ENCODE results near the gene MAPK8. TPM values are rescaled to one million over a fixed set of nuclear protein-coding genes. Genes with fewer than 3 reads are reported as not detected.
"Not testable (repeated sequence)": the region's sequence is repeated elsewhere in the genome, so short reads cannot be mapped to it uniquely, and the experiment has no call there.

The MAPK8 gene
- polyA plus RNA-seq, 4 donors, result 12.4 to 41.2 (median 22.3) TPM

DNA sequence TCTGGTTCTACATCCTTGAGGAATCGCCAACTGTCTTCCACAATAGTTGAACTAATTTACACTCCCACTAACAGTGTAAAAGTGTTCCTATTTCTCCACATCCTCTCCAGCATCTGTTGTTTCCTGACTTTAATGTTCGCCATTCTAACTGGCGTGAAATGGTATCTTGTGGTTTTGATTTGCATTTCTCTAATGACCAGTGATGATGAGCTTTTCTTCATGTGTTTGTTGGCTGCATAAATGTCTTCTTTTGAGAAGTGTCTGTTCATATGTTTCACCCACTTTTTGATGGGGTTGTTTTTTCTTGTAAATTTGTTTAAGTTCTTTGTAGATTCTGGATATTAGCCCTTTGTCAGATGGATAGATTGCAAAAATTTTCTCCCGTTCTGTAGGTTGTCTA lies 41.5 kb downstream of the MAPK8 start:
- not testable (repeated sequence) for H3K4me3 ChIP-seq (ENCODE audit: low read depth in 1 of 3, low read length in 3 of 3); DNase-seq; H3K27me3 ChIP-seq (ENCODE audit: control insufficient read depth in 3 of 3, insufficient read depth in 3 of 3, low read length in 3 of 3); FAIRE-seq; H3K27ac ChIP-seq (ENCODE audit: low read depth in 1 of 3, low read length in 2 of 3); H3K4me1 ChIP-seq (ENCODE audit: control insufficient read depth in 3 of 3, insufficient read depth in 2 of 3, low read depth in 1 of 3, low read length in 2 of 3); H3K36me3 ChIP-seq (ENCODE audit: control insufficient read depth in 3 of 3, insufficient read depth in 2 of 3, low read depth in 1 of 3, low read length in 3 of 3); H3K9me3 ChIP-seq (ENCODE audit: control insufficient read depth in 2 of 2, insufficient read depth in 1 of 2, low read depth in 1 of 2, low read length in 1 of 2)
- 97 to 99% (median 97%) methylated on average over 4 of the region's 4 CpGs for WGBS, 3 donors

DNA sequence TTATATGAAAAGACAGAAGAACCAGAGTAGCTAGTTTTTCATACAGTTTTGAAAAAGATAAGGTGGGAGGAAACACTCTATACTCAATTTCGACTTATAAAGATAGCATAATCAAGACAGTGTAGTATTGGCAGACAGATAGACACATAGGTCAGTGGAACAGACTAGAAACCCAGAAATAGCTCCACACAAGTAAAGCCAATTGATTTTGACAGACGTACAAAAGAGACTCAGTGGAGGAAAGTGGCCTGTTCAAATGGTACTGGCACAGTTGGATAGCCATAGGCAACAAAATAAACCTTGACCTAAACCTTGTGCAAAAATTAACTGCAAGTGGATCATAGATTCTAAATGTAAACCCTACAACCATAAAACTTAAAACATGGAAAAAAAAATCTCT lies 46.8 kb downstream of the MAPK8 start:
- Histone ChIP-seq H3K27ac (ENCODE audit: low read depth in 1 of 3, low read length in 2 of 3) (no peak overlapping the region), H3K4me1 (ENCODE audit: control insufficient read depth in 3 of 3, insufficient read depth in 2 of 3, low read depth in 1 of 3, low read length in 2 of 3) (no peaks in the 10 kb centered on the region), H3K9me3 (ENCODE audit: control insufficient read depth in 2 of 2, insufficient read depth in 1 of 2, low read depth in 1 of 2, low read length in 1 of 2) (peaks cover 0 to 4% of the 10 kb centered on the region in 2 donors), H3K36me3 (ENCODE audit: control insufficient read depth in 3 of 3, insufficient read depth in 2 of 3, low read depth in 1 of 3, low read length in 3 of 3) (no peaks in the 10 kb centered on the region), H3K27me3 (ENCODE audit: control insufficient read depth in 3 of 3, insufficient read depth in 3 of 3, low read length in 3 of 3) (no peaks in the 10 kb centered on the region), H3K4me3 (ENCODE audit: low read depth in 1 of 3, low read length in 3 of 3) (no peak overlapping the region)
- DNase-seq (no peak), FAIRE-seq (no peak)
- WGBS, 3 donors, result 89 to 95% (median 90%) methylated on average over 2 of the region's 2 CpGs

- DNase-seq, result no peak
- Histone ChIP-seq H3K27me3 (ENCODE audit: control insufficient read depth in 3 of 3, insufficient read depth in 3 of 3, low read length in 3 of 3) (no peaks in the 10 kb centered on the region), H3K36me3 (ENCODE audit: control insufficient read depth in 3 of 3, insufficient read depth in 2 of 3, low read depth in 1 of 3, low read length in 3 of 3) (no peaks in the 10 kb centered on the region), H3K27ac (ENCODE audit: low read depth in 1 of 3, low read length in 2 of 3) (no peak overlapping the region), H3K4me3 (ENCODE audit: low read depth in 1 of 3, low read length in 3 of 3) (no peak overlapping the region), H3K9me3 (ENCODE audit: control insufficient read depth in 2 of 2, insufficient read depth in 1 of 2, low read depth in 1 of 2, low read length in 1 of 2) (peaks cover 0 to 4% of the 10 kb centered on the region in 2 donors), H3K4me1 (ENCODE audit: control insufficient read depth in 3 of 3, insufficient read depth in 2 of 3, low read depth in 1 of 3, low read length in 2 of 3) (no peaks in the 10 kb centered on the region)
- no peak for FAIRE-seq
- WGBS, 3 donors, result 89 to 98% (median 95%) methylated on average over 5 of the region's 5 CpGs
Observed at GRCh38 chr10:48357631-48358030, 51.2 kb downstream of the MAPK8 start.

DNA sequence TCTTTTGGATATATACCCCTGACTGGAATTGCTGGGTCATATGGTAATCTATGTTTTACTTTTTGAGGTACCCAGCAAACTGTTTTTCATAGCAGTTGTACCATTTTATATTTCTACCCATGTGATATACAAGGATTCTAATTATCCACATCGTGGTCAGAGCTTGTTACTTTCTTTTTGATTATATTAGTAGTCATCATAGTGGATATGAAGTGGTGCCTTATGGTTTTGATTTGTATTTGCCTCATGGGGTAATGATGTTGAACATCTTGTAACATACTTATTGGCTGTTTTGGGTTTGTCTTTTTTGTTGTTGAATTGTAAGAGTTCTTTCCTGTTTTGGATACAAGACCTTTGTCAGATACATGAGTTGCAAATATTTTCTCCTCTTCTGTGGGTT lies 51.7 kb downstream of the MAPK8 start:
- Histone ChIP-seq H3K4me3 (ENCODE audit: low read depth in 1 of 3, low read length in 3 of 3) (no peak overlapping the region), H3K4me1 (ENCODE audit: control insufficient read depth in 3 of 3, insufficient read depth in 2 of 3, low read depth in 1 of 3, low read length in 2 of 3) (no peaks in the 10 kb centered on the region), H3K27ac (ENCODE audit: low read depth in 1 of 3, low read length in 2 of 3) (no peak overlapping the region), H3K27me3 (ENCODE audit: control insufficient read depth in 3 of 3, insufficient read depth in 3 of 3, low read length in 3 of 3) (no peaks in the 10 kb centered on the region), H3K36me3 (ENCODE audit: control insufficient read depth in 3 of 3, insufficient read depth in 2 of 3, low read depth in 1 of 3, low read length in 3 of 3) (no peaks in the 10 kb centered on the region), H3K9me3 (ENCODE audit: control insufficient read depth in 2 of 2, insufficient read depth in 1 of 2, low read depth in 1 of 2, low read length in 1 of 2) (peaks cover 0 to 4% of the 10 kb centered on the region in 2 donors)
- DNase-seq (no peak), FAIRE-seq (no peak)
- WGBS, 3 donors, result 70 to 87% (median 72%) methylated on average over 1 of the region's 1 CpG

DNA sequence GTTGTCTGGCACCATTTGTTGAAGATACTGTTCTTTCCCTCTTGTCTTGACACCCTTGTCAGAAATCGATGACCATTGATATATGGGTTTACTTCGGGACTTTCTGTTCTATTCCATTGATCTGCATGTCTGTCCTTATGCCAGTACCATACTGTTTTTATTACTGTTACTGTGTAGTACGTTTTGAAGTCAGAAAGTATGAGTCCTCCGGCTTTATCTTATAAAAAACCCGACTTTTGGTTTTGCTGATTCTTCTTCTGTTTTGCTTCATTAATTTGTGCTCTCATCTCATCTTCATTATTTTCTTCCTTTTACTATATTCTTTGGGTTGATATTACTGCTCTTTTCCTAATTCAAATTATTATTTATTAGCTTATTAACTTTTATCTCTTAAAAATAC lies 52.4 kb downstream of the MAPK8 start:
- FAIRE-seq, result no peak
- Histone ChIP-seq H3K36me3 (ENCODE audit: control insufficient read depth in 3 of 3, insufficient read depth in 2 of 3, low read depth in 1 of 3, low read length in 3 of 3) (no peaks in the 10 kb centered on the region), H3K9me3 (ENCODE audit: control insufficient read depth in 2 of 2, insufficient read depth in 1 of 2, low read depth in 1 of 2, low read length in 1 of 2) (peaks cover 0 to 4% of the 10 kb centered on the region in 2 donors), H3K27ac (ENCODE audit: low read depth in 1 of 3, low read length in 2 of 3) (no peak overlapping the region), H3K4me3 (ENCODE audit: low read depth in 1 of 3, low read length in 3 of 3) (no peak overlapping the region), H3K4me1 (ENCODE audit: control insufficient read depth in 3 of 3, insufficient read depth in 2 of 3, low read depth in 1 of 3, low read length in 2 of 3) (peaks cover 0 to 2% (median 0%) of the 10 kb centered on the region in 3 donors), H3K27me3 (ENCODE audit: control insufficient read depth in 3 of 3, insufficient read depth in 3 of 3, low read length in 3 of 3) (no peaks in the 10 kb centered on the region)
- DNase-seq, result no peak
- 83 to 95% (median 92%) methylated on average over 5 of the region's 5 CpGs for WGBS, 3 donors

DNA sequence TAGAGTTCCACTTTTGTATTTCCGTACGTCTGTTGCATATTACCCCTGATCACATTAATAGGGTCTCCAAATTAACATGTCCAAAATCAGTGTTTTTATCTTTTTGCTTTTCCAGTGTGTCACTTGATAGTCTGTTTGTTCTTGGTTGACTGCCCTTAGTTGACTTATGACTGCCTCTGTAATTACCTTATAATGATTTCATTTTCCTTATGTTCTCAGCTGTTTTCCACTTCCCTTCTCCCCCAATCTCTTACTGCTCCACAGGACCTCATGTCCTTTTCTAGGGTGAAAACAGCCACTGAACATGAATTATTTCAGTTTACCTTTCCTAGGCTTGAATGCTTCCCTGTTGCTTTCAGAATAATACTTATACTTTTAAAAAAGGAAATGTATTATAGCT lies 54.7 kb downstream of the MAPK8 start:
- 91 to 97% (median 92%) methylated on average over 2 of the region's 2 CpGs for WGBS, 3 donors
- DNase-seq (no peak), FAIRE-seq (no peak)
- Histone ChIP-seq H3K27me3 (ENCODE audit: control insufficient read depth in 3 of 3, insufficient read depth in 3 of 3, low read length in 3 of 3) (no peaks in the 10 kb centered on the region), H3K36me3 (ENCODE audit: control insufficient read depth in 3 of 3, insufficient read depth in 2 of 3, low read depth in 1 of 3, low read length in 3 of 3) (no peaks in the 10 kb centered on the region), H3K9me3 (ENCODE audit: control insufficient read depth in 2 of 2, insufficient read depth in 1 of 2, low read depth in 1 of 2, low read length in 1 of 2) (peaks cover 0 to 2% of the 10 kb centered on the region in 2 donors), H3K27ac (ENCODE audit: low read depth in 1 of 3, low read length in 2 of 3) (no peak overlapping the region), H3K4me3 (ENCODE audit: low read depth in 1 of 3, low read length in 3 of 3) (no peak overlapping the region), H3K4me1 (ENCODE audit: control insufficient read depth in 3 of 3, insufficient read depth in 2 of 3, low read depth in 1 of 3, low read length in 2 of 3) (peaks cover 0 to 4% (median 0%) of the 10 kb centered on the region in 3 donors)

DNA sequence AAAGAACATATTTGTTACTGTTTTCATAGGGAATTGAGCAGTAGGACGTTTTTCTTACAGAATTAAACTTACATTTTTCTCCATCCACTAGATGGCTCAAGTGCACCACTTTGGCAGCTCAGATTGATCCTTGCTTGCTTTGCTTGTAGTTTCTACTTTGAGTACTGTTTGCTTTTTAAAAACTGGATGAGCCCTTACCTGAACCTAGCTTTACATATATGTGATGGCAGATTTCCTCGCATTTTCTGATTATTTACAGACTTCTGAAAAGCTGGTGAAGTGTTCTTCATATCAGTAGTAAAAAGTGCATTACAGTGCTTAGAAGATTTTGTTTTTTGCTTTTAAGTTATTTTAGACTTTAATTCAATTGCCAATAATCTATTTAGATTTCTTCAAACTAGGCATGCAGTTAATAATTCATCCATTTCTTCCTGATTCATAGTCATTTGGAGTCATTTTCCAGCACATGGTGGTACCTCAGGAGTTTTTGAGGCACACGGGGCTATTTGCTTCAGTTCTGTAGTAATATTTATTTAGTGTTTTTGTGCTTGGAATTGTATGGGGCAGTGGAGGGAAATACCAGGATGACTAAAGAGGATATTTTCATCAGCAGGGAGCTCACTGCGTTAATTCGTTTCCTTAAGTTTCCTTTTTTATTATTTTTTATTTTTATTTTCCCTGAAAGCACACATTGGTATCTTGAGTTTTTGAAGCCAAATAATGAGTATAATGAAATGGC lies 57.3 kb downstream of the MAPK8 start:
- H3K27ac ChIP-seq (ENCODE audit: low read depth in 1 of 3, low read length in 2 of 3), result no peak overlapping the region
- H3K4me3 ChIP-seq (ENCODE audit: low read depth in 1 of 3, low read length in 3 of 3), result no peak overlapping the region
- 33 to 37% (median 36%) methylated on average over 5 of the region's 5 CpGs for WGBS, 3 donors
- no peaks in the 10 kb centered on the region for H3K27me3 ChIP-seq (ENCODE audit: control insufficient read depth in 3 of 3, insufficient read depth in 3 of 3, low read length in 3 of 3)
- FAIRE-seq (peak; percentile 93), DNase-seq (peak; percentile 68 to 74)
- H3K9me3 ChIP-seq (ENCODE audit: control insufficient read depth in 2 of 2, insufficient read depth in 1 of 2, low read depth in 1 of 2, low read length in 1 of 2), result no peaks in the 10 kb centered on the region
- peaks cover 0 to 4% (median 0%) of the 10 kb centered on the region in 3 donors for H3K4me1 ChIP-seq (ENCODE audit: control insufficient read depth in 3 of 3, insufficient read depth in 2 of 3, low read depth in 1 of 3, low read length in 2 of 3)
- H3K36me3 ChIP-seq (ENCODE audit: control insufficient read depth in 3 of 3, insufficient read depth in 2 of 3, low read depth in 1 of 3, low read length in 3 of 3), result no peaks in the 10 kb centered on the region

DNA sequence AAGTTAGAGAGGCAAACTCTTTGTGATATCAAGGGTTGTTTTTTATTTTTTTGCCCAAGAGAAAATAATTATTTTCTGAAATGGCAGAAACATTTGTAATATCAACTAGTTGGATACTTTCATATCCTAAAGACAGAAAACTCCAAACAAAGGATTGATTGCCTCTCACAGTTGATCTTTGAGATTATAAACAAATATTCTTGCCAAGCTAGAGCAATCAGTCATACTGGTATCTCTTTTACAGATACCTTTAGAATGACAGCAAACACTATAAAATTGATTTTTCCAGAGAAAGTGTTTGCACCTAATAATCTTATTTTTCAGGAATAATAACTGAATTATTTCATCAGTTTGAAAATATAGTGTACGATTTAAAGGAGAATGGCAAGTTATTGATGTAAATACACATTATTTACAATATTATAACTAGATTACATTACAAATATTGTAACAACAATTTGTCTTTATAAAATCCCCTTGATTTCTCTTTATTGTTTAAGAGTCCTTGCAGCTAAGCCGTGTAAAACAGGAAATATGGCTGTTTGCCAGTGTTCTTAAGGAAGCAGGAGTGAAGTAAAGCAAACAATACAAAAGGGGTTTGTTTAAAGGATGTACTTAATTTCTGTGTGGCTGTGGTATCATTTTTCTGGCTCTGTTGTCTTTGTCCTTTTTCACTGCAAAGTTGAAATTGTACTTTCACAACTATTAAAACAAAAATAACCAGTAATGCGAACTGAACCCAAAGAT lies 58.4 kb downstream of the MAPK8 start:
- no peaks in the 10 kb centered on the region for H3K9me3 ChIP-seq (ENCODE audit: control insufficient read depth in 2 of 2, insufficient read depth in 1 of 2, low read depth in 1 of 2, low read length in 1 of 2)
- peak; percentile 64 for FAIRE-seq
- H3K4me1 ChIP-seq (ENCODE audit: control insufficient read depth in 3 of 3, insufficient read depth in 2 of 3, low read depth in 1 of 3, low read length in 2 of 3), result peaks cover 0 to 4% (median 0%) of the 10 kb centered on the region in 3 donors
- H3K4me3 ChIP-seq (ENCODE audit: low read depth in 1 of 3, low read length in 3 of 3), result no peak overlapping the region
- no peaks in the 10 kb centered on the region for H3K27me3 ChIP-seq (ENCODE audit: control insufficient read depth in 3 of 3, insufficient read depth in 3 of 3, low read length in 3 of 3)
- H3K27ac ChIP-seq (ENCODE audit: low read depth in 1 of 3, low read length in 2 of 3), result no peak overlapping the region
- H3K36me3 ChIP-seq (ENCODE audit: control insufficient read depth in 3 of 3, insufficient read depth in 2 of 3, low read depth in 1 of 3, low read length in 3 of 3), result no peaks in the 10 kb centered on the region
- WGBS, 3 donors, result 13 to 38% (median 33%) methylated on average over 3 of the region's 3 CpGs
- DNase-seq, result peak; percentile 17 to 20
